OCI-LY7 (cell line): Measurements from ENCODE around the gene CCDC148. TPM values are rescaled to one million over a fixed set of nuclear protein-coding genes. Genes with fewer than 3 reads are reported as not detected.

ENCODE experiments used
- BruUV-seq: library from RNA; stranded (reverse); fragments of 400-500 nt; replicated peaks from 2 replicates; lab custom pipeline; 2021; lab: Mats Ljungman, UMichigan
- CTCF ChIA-PET: fragments of 300-600 bp; sonication (Branson Sonifier 250); formaldehyde crosslinking; loops from one replicate; lab custom pipeline; 2022; ENCODE audit warnings: antibody characterized with exemption; ENCODE audit not compliant: unreplicated experiment; lab: Charles Lee
- POLR2A ChIA-PET: fragments of 300-600 bp; sonication (Branson Sonifier 250); formaldehyde crosslinking; loops from one replicate; lab custom pipeline; 2022; ENCODE audit warnings: antibody characterized with exemption; lab: Charles Lee
- DNase-seq: peaks from one replicate; pipeline ENCODE4 v3.0.0-alpha.2; 2015; ENCODE audit warnings: low spot score
- H2AFZ ChIP-seq: fragments of 200-600 bp; sonication (generic), shearing (Covaris generic); 2 replicates; pipeline ENCODE4 v1.6.1; 2014; ENCODE audit warnings: mild to moderate bottlenecking, antibody characterized with exemption, low read length, moderate library complexity
- H3K27ac ChIP-seq: fragments of 200-600 bp; sonication (generic); 2 replicates; pipeline ENCODE4 v1.5.1; 2014; ENCODE audit warnings: mixed run types, low read depth, mild to moderate bottlenecking, moderate library complexity, low read length, inconsistent platforms; ENCODE audit not compliant: poor library complexity, severe bottlenecking
- H3K36me3 ChIP-seq: fragments of 200-600 bp; sonication (generic); 2 replicates; pipeline ENCODE4 v1.6.1; 2014; ENCODE audit warnings: mild to moderate bottlenecking, antibody characterized with exemption, low read length, moderate library complexity, mixed read lengths; ENCODE audit not compliant: insufficient read depth
- H3K4me1 ChIP-seq: fragments of 200-600 bp; sonication (generic); 2 replicates; pipeline ENCODE4 v1.5.1; 2014; ENCODE audit warnings: mild to moderate bottlenecking, low read length; ENCODE audit not compliant: insufficient read depth, poor library complexity, severe bottlenecking
- H3K4me2 ChIP-seq: fragments of 200-600 bp; sonication (generic); 2 replicates; pipeline ENCODE4 v1.6.1; 2014; ENCODE audit warnings: mild to moderate bottlenecking, low read length
- H3K4me3 ChIP-seq: fragments of 200-600 bp; sonication (generic); 2 replicates; pipeline ENCODE4 v1.5.1; 2014; ENCODE audit warnings: mild to moderate bottlenecking, low read depth, low read length; ENCODE audit not compliant: poor library complexity, severe bottlenecking
- H3K79me2 ChIP-seq: fragments of 200-600 bp; sonication (generic); 2 replicates; pipeline ENCODE4 v1.6.1; 2016; ENCODE audit warnings: low read depth, mild to moderate bottlenecking, low read length, moderate library complexity, mixed read lengths; ENCODE audit not compliant: insufficient read depth
- H3K9me2 ChIP-seq: fragments of 200-600 bp; sonication (generic); 2 replicates; pipeline ENCODE4 v1.6.1; 2016; ENCODE audit warnings: mild to moderate bottlenecking, low read length, mixed read lengths; ENCODE audit not compliant: insufficient read depth
- H3K9me3 ChIP-seq: fragments of 200-600 bp; sonication (generic); 2 replicates; pipeline ENCODE4 v1.6.1; 2014; ENCODE audit warnings: mild to moderate bottlenecking, mixed run types, low read length, mixed read lengths
- H4K20me1 ChIP-seq: fragments of 200-600 bp; sonication (generic); 2 replicates; pipeline ENCODE4 v1.6.1; 2014; ENCODE audit warnings: mild to moderate bottlenecking, antibody characterized with exemption, low read length, moderate library complexity, mixed read lengths; ENCODE audit not compliant: insufficient read depth
- CTCF ChIP-seq: fragments of 200-600 bp; sonication (generic); conservative IDR thresholded peaks from 2 replicates; pipeline ENCODE4 v1.5.1; 2014; ENCODE audit warnings: mild to moderate bottlenecking, antibody characterized with exemption, low read length, moderate library complexity, mixed read lengths
- EZH2phosphoT487 ChIP-seq: fragments of 200-600 bp; sonication (generic); IDR thresholded peaks from 2 replicates; pipeline ENCODE4 v1.6.1; 2018; ENCODE audit warnings: low read depth, borderline replicate concordance, mild to moderate bottlenecking, mixed run types, antibody characterized with exemption, low read length, moderate library complexity, mixed read lengths
- intact Hi-C: fragments of 100-400 bp; cut with micrococcal nuclease; formaldehyde crosslinking; loops from one replicate; pipeline ENCODE4 v1.10.0; 2022; ENCODE audit not compliant: unreplicated experiment
- total RNA-seq, 2 experiments: library from RNA; depleted of rRNA in 1 of 2; stranded (reverse); fragments of >200 nt in 1 of 2; shearing (Covaris generic) in 1 of 2; gene quantifications; 2 replicates each; pipeline ENCODE4 v1.2.3, GENCODE V29; 2014 to 2022

Gene CCDC148
- total RNA-seq, 2 experiments from 2014 or later: 0.19 to 0.99 TPM

GRCh38 chr2:158495175-158495574, 38.6 kb upstream of the CCDC148 start:
- BruUV-seq: no TSS peak
- no peaks in the 10 kb centered on the region for H3K9me2 ChIP-seq
- H3K4me3 ChIP-seq: no peak overlapping the region
- no peak overlapping the region for H3K4me2 ChIP-seq
- ChIA-PET POLR2A (no interaction called here), CTCF (no interaction called here)
- H3K36me3 ChIP-seq: no peaks in the 10 kb centered on the region
- H3K9me3 ChIP-seq: no peaks in the 10 kb centered on the region
- H4K20me1 ChIP-seq: peaks cover 8% of the 10 kb centered on the region; the same call in 1 of the 2 replicates
- H3K4me1 ChIP-seq: no peaks in the 10 kb centered on the region
- intact Hi-C loops: no loop called here
- no peak overlapping the region for H2AFZ ChIP-seq
- DNase-seq: no peak
- TF ChIP-seq EZH2phosphoT487: no peak
- peaks cover 3% of the 10 kb centered on the region for H3K79me2 ChIP-seq
- H3K27ac ChIP-seq: no peak overlapping the region

- Histone ChIP-seq H3K36me3 (no peaks in the 10 kb centered on the region), H3K79me2 (peaks cover 7% of the 10 kb centered on the region), H4K20me1 (peaks cover 6% of the 10 kb centered on the region; the same call in 1 of the 2 replicates), H3K4me1 (peaks cover 13% of the 10 kb centered on the region), H2AFZ (no peak overlapping the region), H3K9me2 (no peaks in the 10 kb centered on the region), H3K4me2 (no peak overlapping the region), H3K9me3 (no peaks in the 10 kb centered on the region), H3K27ac (no peak overlapping the region), H3K4me3 (no peak overlapping the region)
- BruUV-seq: no TSS peak
- ChIA-PET POLR2A (interaction anchor here (1.0 kb wide), 1 partner anchor 25 kb away, joined by 5 read pairs; no protein-coding TSS in a partner anchor), CTCF (no interaction called here)
- TF ChIP-seq CTCF (no peak), EZH2phosphoT487 (no peak)
- intact Hi-C loops: no loop called here
- no peak for DNase-seq
Observed at GRCh38 chr2:158493458-158493857, 36.9 kb upstream of the CCDC148 start.

- ChIA-PET POLR2A (interaction anchor here (1.1 to 4.0 kb wide), 4 partner anchors 9 to 49 kb away, joined by 4 to 21 read pairs (median 5); no protein-coding TSS in a partner anchor), CTCF (no interaction called here)
- H2AFZ ChIP-seq: no peak overlapping the region
- no peak overlapping the region for H3K4me3 ChIP-seq
- no peak for DNase-seq
- no peaks in the 10 kb centered on the region for H3K9me2 ChIP-seq
- H3K4me2 ChIP-seq: no peak overlapping the region
- peaks cover 18% of the 10 kb centered on the region for H3K4me1 ChIP-seq
- no peaks in the 10 kb centered on the region for H3K36me3 ChIP-seq
- no peaks in the 10 kb centered on the region for H3K9me3 ChIP-seq
- no peak overlapping the region for H3K27ac ChIP-seq
- intact Hi-C loops: no loop called here
- peaks cover 7% of the 10 kb centered on the region for H3K79me2 ChIP-seq
- no TSS peak for BruUV-seq
- H4K20me1 ChIP-seq: peaks cover 6% of the 10 kb centered on the region; the same call in 1 of the 2 replicates
- TF ChIP-seq CTCF (no peak), EZH2phosphoT487 (no peak)
Observed at GRCh38 chr2:158491072-158491471, 34.5 kb upstream of the CCDC148 start.
